ENCODE data around the gene F10.
"Not testable (repeated sequence)": the region's sequence is repeated elsewhere in the genome, so short reads cannot be mapped to it uniquely, and the experiment has no call there.

The F10 gene

GRCh38 chr13:113110852-113111315, 11.7 kb upstream of the F10 start:
- no peak overlapping the region for H3K27ac ChIP-seq (replicated peaks)
- H3K4me3 ChIP-seq (replicated peaks; ENCODE audit: insufficient read depth, low read length) = no peak overlapping the region
- peaks cover 28% of the 10 kb centered on the region for H3K27me3 ChIP-seq (ENCODE audit: insufficient read depth, poor library complexity, severe bottlenecking)
- TF ChIP-seq SPI1 (IDR thresholded peaks at IDR 0.05; ENCODE audit: borderline replicate concordance, low read depth) (no peak), POLR2AphosphoS5 (IDR thresholded peaks at IDR 0.05; ENCODE audit: low read depth) (no peak)
- no peak for DNase-seq (ENCODE audit: low read depth in 1 of 2, low spot score in 1 of 2)

GRCh38 chr13:113111821-113112220, 10.8 kb upstream of the F10 start:
- not testable (repeated sequence) for H3K4me3 ChIP-seq (replicated peaks; ENCODE audit: insufficient read depth, low read length); DNase-seq (ENCODE audit: low read depth in 1 of 2, low spot score in 1 of 2); H3K27ac ChIP-seq (replicated peaks)
- H3K27me3 ChIP-seq (ENCODE audit: insufficient read depth, poor library complexity, severe bottlenecking) = peaks cover 30% of the 10 kb centered on the region

- not testable (repeated sequence) for H3K4me3 ChIP-seq (replicated peaks; ENCODE audit: insufficient read depth, low read length); H3K27ac ChIP-seq (replicated peaks); DNase-seq (ENCODE audit: low read depth in 1 of 2, low spot score in 1 of 2)
- H3K27me3 ChIP-seq (ENCODE audit: insufficient read depth, poor library complexity, severe bottlenecking) = peaks cover 30% of the 10 kb centered on the region
These were observed 10.1 kb upstream of the F10 start for GRCh38 chr13:113112475-113112874.

- no peak for TF ChIP-seq SPI1 (IDR thresholded peaks at IDR 0.05; ENCODE audit: borderline replicate concordance, low read depth)
- no peak for TF ChIP-seq GABPA (IDR thresholded peaks at IDR 0.05; ENCODE audit: low read depth)
- TF ChIP-seq POLR2AphosphoS5 (IDR thresholded peaks at IDR 0.05; ENCODE audit: low read depth) = no peak
- TF ChIP-seq REST (IDR thresholded peaks at IDR 0.05; ENCODE audit: insufficient replicate concordance, low read depth) = no peak
- TF ChIP-seq CTCF (IDR thresholded peaks at IDR 0.05; ENCODE audit: insufficient read depth, low read length) = no peak
- DNase-seq (ENCODE audit: low read depth in 1 of 2, low spot score in 1 of 2) = no peak
- H3K27ac ChIP-seq (replicated peaks) = no peak overlapping the region
These were observed 9.4 kb upstream of the F10 start for GRCh38 chr13:113112893-113113845.

GRCh38 chr13:113113846-113114271, 8.7 kb upstream of the F10 start:
- no peak overlapping the region for H3K27ac ChIP-seq (replicated peaks)
- DNase-seq (ENCODE audit: low read depth in 1 of 2, low spot score in 1 of 2) = no peak
- no peak for TF ChIP-seq SPI1 (IDR thresholded peaks at IDR 0.05; ENCODE audit: borderline replicate concordance, low read depth)
- TF ChIP-seq POLR2AphosphoS5 (IDR thresholded peaks at IDR 0.05; ENCODE audit: low read depth) = no peak
- TF ChIP-seq REST (IDR thresholded peaks at IDR 0.05; ENCODE audit: insufficient replicate concordance, low read depth) = no peak
- TF ChIP-seq CTCF (IDR thresholded peaks at IDR 0.05; ENCODE audit: insufficient read depth, low read length) = no peak
- no peak for TF ChIP-seq GABPA (IDR thresholded peaks at IDR 0.05; ENCODE audit: low read depth)
- no peak overlapping the region for H3K4me3 ChIP-seq (replicated peaks; ENCODE audit: insufficient read depth, low read length)
- peaks cover 30% of the 10 kb centered on the region for H3K27me3 ChIP-seq (ENCODE audit: insufficient read depth, poor library complexity, severe bottlenecking)

More at GRCh38 chr13:113112893-113113845, 9.4 kb upstream of the F10 start:
- H3K27me3 ChIP-seq (ENCODE audit: insufficient read depth, poor library complexity, severe bottlenecking) = peaks cover 30% of the 10 kb centered on the region
- no peak overlapping the region for H3K4me3 ChIP-seq (replicated peaks; ENCODE audit: insufficient read depth, low read length)
